HUES48 (cell line): ENCODE measurements around the gene ZNF419.
"Not testable (repeated sequence)": the region's sequence is repeated elsewhere in the genome, so short reads cannot be mapped to it uniquely, and the experiment has no call there.

Experiments used
- H3K27ac ChIP-seq: one replicate; pipeline ENCODE4 v1.7.0; 2013; ENCODE audit warnings: low read depth, low read length, inconsistent platforms
- H3K27me3 ChIP-seq: 2 replicates; pipeline ENCODE4 v1.6.1; 2013; ENCODE audit warnings: mild to moderate bottlenecking, low read length; ENCODE audit not compliant: control insufficient read depth, insufficient read depth
- H3K36me3 ChIP-seq: 2 replicates; pipeline ENCODE4 v1.6.1; 2013; ENCODE audit warnings: low read length; ENCODE audit not compliant: control insufficient read depth, insufficient read depth
- H3K4me1 ChIP-seq: 2 replicates; pipeline ENCODE4 v1.6.1; 2013; ENCODE audit warnings: mild to moderate bottlenecking, low read length; ENCODE audit not compliant: control insufficient read depth, insufficient read depth
- H3K4me3 ChIP-seq: 2 replicates; pipeline ENCODE4 v1.5.1; 2013; ENCODE audit warnings: mild to moderate bottlenecking, low read depth, low read length
- H3K9ac ChIP-seq: 2 replicates; pipeline ENCODE4 v1.6.1; 2013; ENCODE audit warnings: mild to moderate bottlenecking, low read depth, low read length, moderate library complexity
- H3K9me3 ChIP-seq: 2 replicates; pipeline ENCODE4 v1.6.1; 2013; ENCODE audit warnings: low read length; ENCODE audit not compliant: control insufficient read depth, insufficient read depth

ZNF419 gene

DNA sequence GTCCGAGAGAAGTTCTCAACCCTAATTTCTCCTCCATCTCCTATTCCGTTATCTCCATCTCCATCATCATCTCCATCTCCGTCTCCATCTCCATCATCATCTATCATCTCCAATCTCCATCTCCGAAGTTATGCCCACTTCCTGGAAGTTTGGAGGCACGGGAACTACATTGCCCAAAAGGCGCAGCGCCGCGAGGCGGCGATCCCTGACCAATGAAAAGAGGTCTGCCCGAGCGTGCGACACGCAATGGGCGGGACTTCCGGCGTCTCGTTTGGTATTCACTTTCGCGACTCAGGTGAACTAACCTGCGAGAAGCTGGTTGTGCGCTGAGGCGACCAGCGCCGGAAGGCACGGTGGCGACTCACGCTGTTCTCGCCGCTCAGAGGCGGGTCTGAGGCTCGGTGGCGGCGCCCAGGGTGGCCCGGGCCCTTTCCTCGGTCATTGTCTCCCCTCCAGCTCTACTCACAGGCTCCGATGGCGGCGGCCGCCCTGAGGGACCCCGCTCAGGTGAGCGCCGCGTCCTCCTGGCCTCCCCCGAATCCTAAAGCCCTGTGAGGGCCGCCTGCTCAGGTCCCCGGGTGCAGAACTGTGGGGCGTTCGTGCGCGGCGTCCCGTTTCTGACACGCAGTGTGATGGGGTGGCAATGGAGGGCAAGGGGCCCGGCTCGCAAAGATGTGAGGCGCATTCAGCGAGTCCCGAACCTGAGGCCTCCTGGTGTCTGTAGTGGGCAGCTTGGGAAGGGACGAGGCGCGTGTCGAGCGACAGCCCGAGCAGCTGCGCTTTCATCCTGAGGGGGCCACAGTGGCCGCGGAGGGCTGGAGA is at the start of gene ZNF419:
Gene ZNF419 (plus strand): TSS at position 274 of the 822 bp plus-strand sequence. CDS start 201 bp downstream, at position 475.
- H3K27ac ChIP-seq = peak within 1 kb of the TSS; percentile 57
- peak within 1 kb of the TSS; percentile 69 for H3K9ac ChIP-seq
- H3K4me3 ChIP-seq = peak within 1 kb of the TSS; percentile 95

DNA sequence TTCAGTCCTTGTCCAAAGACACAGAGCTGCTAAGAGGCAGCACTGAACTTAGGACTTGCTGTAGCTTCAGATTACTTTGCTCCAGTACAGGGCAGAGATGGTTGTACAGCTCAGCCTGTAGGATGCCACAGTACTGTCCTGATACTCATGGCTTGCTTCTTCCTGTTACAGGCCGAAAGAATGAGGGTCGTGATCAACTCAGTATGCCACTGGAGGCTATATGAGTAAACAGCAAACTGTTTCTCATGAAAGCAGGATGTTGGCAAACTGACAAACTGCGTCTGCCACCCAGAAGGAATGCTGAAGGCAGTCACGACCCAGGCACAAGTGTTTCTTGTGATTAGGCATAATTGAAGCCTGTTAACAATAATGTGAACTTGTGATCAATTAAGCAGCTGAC is 49.6 kb upstream of the ZNF419 start:
- no peak overlapping the region for H3K9ac ChIP-seq
- H3K9me3 ChIP-seq = no peaks in the 10 kb centered on the region
- H3K4me3 ChIP-seq = no peak overlapping the region
- peaks cover 7% of the 10 kb centered on the region; the same call in 1 of the 2 replicates for H3K4me1 ChIP-seq
- no peaks in the 10 kb centered on the region for H3K27me3 ChIP-seq
- no peak overlapping the region for H3K27ac ChIP-seq
- peaks cover 16% of the 10 kb centered on the region for H3K36me3 ChIP-seq

More for the DNA sequence above, at the start of gene ZNF419:
- not testable (repeated sequence) for H3K27me3 ChIP-seq, H3K4me1 ChIP-seq, H3K9me3 ChIP-seq
- peaks cover 18% of the 10 kb centered on the region for H3K36me3 ChIP-seq

DNA sequence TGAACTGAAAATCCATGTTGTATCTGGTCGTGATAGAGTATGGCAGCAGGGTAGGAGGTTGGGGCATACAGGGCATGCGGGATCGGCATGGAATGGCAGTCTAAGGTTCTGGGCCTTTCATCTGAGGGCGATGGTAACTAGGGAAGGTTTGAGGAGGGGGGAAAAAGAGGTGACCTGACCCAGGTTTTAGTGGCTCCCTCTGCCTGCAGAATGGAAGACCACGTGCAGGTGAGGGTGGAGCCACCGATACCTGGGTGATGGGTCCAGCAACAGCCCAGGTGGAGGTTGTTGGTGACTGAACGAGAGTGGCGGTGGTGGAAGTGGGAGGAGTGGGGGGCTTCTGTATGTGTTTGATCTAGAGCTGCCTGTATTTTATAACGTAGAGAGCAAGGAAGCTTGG is 48.6 kb upstream of the ZNF419 start:
- Histone ChIP-seq H3K36me3 (peaks cover 26% of the 10 kb centered on the region), H3K4me1 (peaks cover 7% of the 10 kb centered on the region; the same call in 1 of the 2 replicates), H3K9ac (no peak overlapping the region), H3K27me3 (no peaks in the 10 kb centered on the region), H3K4me3 (no peak overlapping the region), H3K9me3 (no peaks in the 10 kb centered on the region), H3K27ac (no peak overlapping the region)

DNA sequence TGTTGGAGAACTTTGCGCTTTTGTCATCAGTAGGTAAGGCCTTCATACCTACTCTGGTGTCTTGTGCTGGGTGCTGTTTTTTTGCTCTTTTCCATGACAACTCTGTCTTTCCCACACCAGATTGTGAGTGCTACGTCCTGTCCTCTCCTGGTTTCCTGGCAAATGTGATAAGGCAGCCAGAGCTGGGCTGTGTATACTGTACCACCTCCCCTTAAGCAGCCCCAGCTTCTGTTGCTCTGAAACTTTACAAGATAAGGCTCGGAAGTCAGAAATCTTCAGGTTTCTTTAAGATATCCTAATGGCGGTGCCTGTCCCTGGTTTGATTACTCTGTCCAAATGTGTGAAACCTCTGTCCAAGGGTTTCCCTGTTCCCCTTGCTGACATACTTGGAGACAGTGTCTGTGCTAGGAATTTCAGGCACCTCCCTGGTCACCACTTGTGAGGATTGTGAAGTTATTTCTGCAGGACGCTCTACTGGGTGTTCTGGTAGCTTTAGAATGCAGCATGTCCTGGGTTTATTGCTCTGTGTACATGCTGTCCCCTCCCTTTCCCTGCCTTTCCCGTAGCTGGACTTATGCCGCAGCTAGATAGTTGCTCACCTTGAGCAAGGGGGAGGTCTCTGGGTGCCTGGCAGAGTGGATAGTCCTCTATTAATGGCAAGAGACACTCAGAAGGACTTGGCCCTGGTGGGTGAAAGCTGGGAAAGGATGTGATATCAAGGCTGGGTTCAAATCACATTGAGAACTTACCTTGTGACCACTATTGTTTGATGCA is 45.4 kb upstream of the ZNF419 start:
- no peaks in the 10 kb centered on the region for H3K9me3 ChIP-seq
- H3K27ac ChIP-seq = no peak overlapping the region
- no peak overlapping the region for H3K9ac ChIP-seq
- H3K4me1 ChIP-seq = no peaks in the 10 kb centered on the region
- H3K27me3 ChIP-seq = no peaks in the 10 kb centered on the region
- peaks cover 43% of the 10 kb centered on the region for H3K36me3 ChIP-seq
- H3K4me3 ChIP-seq = no peak overlapping the region

DNA sequence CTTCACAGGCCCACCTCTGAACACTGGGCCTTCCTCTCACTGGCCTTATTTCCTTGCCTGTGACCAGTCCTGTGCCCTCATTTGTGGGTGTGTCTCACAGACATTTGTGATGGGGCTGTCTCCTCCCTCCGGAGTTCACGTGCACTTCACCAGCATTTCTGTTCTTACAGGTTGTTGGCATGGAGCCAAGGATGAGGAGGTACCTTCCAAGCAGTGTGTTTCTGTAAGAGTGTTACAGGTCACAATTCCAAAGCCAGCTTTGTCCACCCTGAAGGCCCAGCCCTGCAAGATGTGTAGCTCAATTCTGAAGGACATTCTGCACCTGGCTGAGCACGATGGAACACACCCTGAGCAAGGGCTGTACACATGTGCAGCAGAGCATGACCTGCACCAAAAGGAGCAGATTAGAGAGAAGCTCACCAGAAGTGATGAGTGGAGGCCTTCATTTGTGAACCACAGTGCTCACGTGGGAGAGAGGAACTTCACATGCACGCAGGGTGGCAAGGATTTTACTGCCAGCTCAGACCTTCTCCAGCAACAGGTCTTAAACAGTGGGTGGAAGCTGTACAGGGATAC is 44.3 kb upstream of the ZNF419 start:
- Histone ChIP-seq H3K4me1 (no peaks in the 10 kb centered on the region), H3K9ac (no peak overlapping the region), H3K4me3 (no peak overlapping the region), H3K27ac (no peak overlapping the region), H3K9me3 (no peaks in the 10 kb centered on the region), H3K36me3 (peaks cover 43% of the 10 kb centered on the region), H3K27me3 (no peaks in the 10 kb centered on the region)

DNA sequence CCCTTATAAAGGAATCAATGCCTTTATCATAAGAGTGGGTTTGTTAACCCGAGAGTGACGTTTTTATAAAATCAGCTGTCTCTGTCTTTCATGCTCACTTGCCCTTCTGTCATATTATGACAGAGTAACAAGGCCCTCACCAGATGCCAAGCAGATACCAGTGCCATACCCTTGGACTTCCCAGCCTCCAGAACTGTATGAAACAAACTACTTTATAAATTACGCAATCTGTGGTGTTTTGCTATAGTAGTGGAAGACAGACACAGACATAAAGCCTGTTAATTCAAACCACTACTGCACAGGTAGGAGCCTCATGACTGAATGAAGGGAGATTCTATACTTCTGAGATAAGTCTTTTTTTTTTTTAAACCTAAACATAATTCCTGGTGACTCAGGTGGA is 35.2 kb upstream of the ZNF419 start:
- Histone ChIP-seq H3K27ac (no peak overlapping the region), H3K9ac (no peak overlapping the region), H3K4me1 (no peaks in the 10 kb centered on the region), H3K27me3 (no peaks in the 10 kb centered on the region), H3K36me3 (no peaks in the 10 kb centered on the region), H3K9me3 (no peaks in the 10 kb centered on the region), H3K4me3 (no peak overlapping the region)

DNA sequence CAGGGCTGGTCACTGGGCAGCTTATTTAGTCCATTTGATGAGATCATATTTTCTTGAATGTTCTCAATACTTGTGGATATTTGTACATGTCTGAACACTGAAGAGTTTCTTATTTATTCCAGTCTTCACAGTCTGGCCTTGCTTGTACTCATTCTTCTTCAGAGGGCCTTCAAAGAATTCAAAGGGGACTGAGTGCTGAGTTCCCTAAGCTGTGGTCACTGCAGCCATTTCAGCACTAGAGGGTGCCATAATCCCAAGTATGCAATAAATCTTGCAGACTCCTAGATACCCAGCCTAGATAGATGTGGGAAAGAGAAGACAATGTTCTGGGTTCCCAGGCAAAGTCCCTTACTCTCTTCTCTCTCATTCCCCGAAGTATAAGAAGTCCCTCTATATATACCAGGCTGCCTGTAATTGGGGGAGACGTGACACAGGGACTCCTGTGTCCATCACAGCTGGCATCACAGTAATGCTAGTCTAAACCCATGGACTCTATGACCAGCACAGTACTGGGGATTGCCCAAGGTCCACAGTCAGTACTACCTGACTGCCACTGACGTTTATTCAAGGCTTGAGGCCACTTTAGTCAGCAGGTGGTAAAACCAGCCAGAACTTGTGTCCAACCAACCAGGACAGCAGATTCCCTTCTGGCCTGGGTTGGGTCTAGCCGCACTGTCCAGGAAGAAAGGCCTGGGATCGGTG is 21.7 kb upstream of the ZNF419 start:
- Histone ChIP-seq H3K9ac (no peak overlapping the region), H3K36me3 (no peaks in the 10 kb centered on the region), H3K27me3 (no peaks in the 10 kb centered on the region), H3K27ac (no peak overlapping the region), H3K4me1 (no peaks in the 10 kb centered on the region), H3K4me3 (no peak overlapping the region), H3K9me3 (peaks cover 45% of the 10 kb centered on the region)

DNA sequence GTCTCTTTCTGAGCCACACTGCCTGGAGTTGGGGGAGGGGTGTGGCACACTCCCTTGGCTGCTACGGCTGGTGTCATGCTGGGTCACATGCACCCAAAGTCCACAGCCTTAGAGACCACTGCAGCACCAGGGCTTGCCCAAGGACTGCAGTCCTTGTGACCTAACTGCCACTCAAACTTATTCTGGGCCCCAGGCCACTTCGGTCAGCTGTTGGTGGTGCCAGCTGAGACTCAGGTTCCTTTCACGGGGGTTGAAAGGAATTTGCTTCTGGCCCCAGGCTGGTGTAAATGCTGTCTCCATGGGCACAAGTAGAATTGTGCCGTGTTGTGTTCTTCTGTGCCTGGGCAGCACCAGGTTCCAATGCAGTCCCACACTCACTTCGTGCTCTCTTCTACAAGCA is 21.1 kb upstream of the ZNF419 start:
- Histone ChIP-seq H3K9me3 (peaks cover 50% of the 10 kb centered on the region), H3K27me3 (no peaks in the 10 kb centered on the region), H3K9ac (no peak overlapping the region), H3K4me3 (no peak overlapping the region), H3K4me1 (no peaks in the 10 kb centered on the region), H3K36me3 (no peaks in the 10 kb centered on the region), H3K27ac (no peak overlapping the region)

DNA sequence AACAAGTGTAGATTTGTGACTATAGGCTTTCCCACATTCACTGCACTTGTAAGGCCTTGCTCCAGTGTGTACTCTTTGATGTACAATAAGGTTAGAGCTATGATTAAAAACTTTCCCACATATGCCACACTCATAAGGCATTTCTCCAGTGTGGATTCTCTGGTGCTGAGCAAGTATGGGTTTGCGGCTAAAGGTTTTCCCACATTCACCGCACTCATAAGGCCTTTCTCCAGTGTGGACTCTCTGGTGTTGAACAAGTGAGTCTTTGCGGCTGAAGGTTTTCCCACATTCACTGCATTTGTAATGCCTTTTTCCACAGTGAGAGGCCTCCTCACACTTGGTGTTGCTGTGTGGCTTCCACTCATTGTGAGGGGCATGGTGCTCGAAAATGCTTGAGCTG is 13.9 kb upstream of the ZNF419 start:
- H3K27ac ChIP-seq = no peak overlapping the region
- H3K27me3 ChIP-seq = no peaks in the 10 kb centered on the region
- no peak overlapping the region for H3K9ac ChIP-seq
- H3K36me3 ChIP-seq = peaks cover 46% of the 10 kb centered on the region
- 0 out of 2 replicates have a peak overlapping the region, but pooled peaks have one; percentile 15 for H3K4me3 ChIP-seq
- H3K4me1 ChIP-seq = no peaks in the 10 kb centered on the region
- peaks cover 78% of the 10 kb centered on the region for H3K9me3 ChIP-seq

DNA sequence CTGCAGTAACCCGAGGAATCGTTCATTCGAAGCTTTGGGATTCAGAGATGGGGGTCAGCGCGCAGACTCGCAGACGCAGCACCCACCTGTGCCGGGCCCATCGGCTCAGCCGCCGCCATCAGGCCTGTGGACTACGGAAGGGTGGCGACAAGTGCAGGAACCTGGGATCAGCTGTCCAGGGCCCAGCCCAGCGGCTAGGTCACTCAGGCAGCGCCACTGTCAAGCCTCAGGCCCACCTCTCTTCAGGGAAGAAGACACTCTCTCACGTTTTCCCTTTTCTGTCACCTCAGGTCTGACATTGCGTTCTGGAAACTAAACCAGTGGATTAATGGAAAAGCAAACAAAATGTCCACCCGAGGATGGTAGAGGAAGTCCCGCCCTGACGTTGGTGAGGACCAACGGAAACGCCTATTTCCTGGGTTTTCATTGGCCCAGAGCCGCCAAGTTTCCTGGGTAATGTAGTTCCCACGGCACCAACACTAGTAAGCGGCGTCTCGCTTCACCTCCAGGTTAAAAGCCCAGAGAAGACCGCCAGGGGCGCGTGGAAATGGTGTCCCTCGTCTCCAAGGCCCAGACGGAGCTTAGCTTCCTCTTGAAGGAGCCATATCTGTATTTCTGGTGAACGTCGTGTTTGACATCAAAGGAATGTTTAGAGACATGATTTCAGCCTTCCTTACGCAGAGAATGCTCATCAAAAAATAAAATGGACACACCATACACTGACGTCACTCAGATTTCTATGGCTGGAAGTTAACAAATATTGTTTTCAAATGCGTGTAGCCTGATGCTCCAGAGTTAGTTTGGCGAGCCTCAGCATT is 10.2 kb upstream of the ZNF419 start, which contains the start of gene ZNF772:
Gene ZNF772 (minus strand): TSS at position 376 of the 818 bp plus-strand sequence. CDS start 257 bp downstream, at position 119.
- no peaks in the 10 kb centered on the region for H3K27me3 ChIP-seq
- H3K4me3 ChIP-seq = peak within 1 kb of the TSS; percentile 78
- H3K9me3 ChIP-seq = peaks cover 50% of the 10 kb centered on the region
- H3K36me3 ChIP-seq = peaks cover 40% of the 10 kb centered on the region
- no peaks in the 10 kb centered on the region for H3K4me1 ChIP-seq
- H3K9ac ChIP-seq = peak within 1 kb of the TSS; percentile 64
- peak within 1 kb of the TSS; percentile 43 for H3K27ac ChIP-seq
